GM06990 (cell line): ENCODE results near the gene TMEM43.
A peak's percentile ranks its signal among the peaks of the same experiment; 100 is the strongest.

Source experiments
- DNase-seq: peaks from one replicate; pipeline ENCODE4 v3.0.0-alpha.2; 2011; ENCODE audit not compliant: insufficient read length; ENCODE audit errors: extremely low read depth
- H3K27me3 ChIP-seq: replicated peaks from 2 replicates; pipeline ENCODE4 v1.6.0; 2011; ENCODE audit warnings: low read length; ENCODE audit not compliant: control insufficient read depth, insufficient read depth
- H3K36me3 ChIP-seq: 2 replicates; pipeline ENCODE4 v1.5.1; 2011; ENCODE audit warnings: low read length; ENCODE audit not compliant: control insufficient read depth, insufficient read depth
- H3K4me3 ChIP-seq: replicated peaks from 2 replicates; pipeline ENCODE4 v1.5.1; 2011; ENCODE audit warnings: low read depth, mild to moderate bottlenecking, control low read depth, low read length
- CTCF ChIP-seq: IDR thresholded peaks from 2 replicates; pipeline ENCODE4 v1.5.1; 2011; ENCODE audit warnings: low read length, control low read depth, mild to moderate bottlenecking, inconsistent platforms; ENCODE audit not compliant: insufficient read depth, poor library complexity, severe bottlenecking

Gene TMEM43

GRCh38 chr3:14177580-14178246, 52.9 kb downstream of the TMEM43 start:
- H3K4me3 ChIP-seq = peak overlapping the region; percentile 81
- DNase-seq = no peak

GRCh38 chr3:14178247-14179113, 53.6 kb downstream of the TMEM43 start, which contains the start of the genes LSM3 and XPC:
LSM3 (plus strand) TSS chr3:14178817; CDS start chr3:14178861, 44 bp downstream.
XPC (minus strand) TSS chr3:14178601; CDS start chr3:14178568, 33 bp downstream.
- Histone ChIP-seq H3K4me3 (peak within 1 kb of the TSS; percentile 81), H3K36me3 (no peaks in the 10 kb centered on the region), H3K27me3 (no peaks in the 10 kb centered on the region)
- TF ChIP-seq CTCF = no peak
- peak; percentile 99 for DNase-seq

More at GRCh38 chr3:14177580-14178246, 52.9 kb downstream of the TMEM43 start:
- no peak for TF ChIP-seq CTCF
- peaks cover 2% of the 10 kb centered on the region; the same call in 1 of the 2 replicates for H3K36me3 ChIP-seq
- no peaks in the 10 kb centered on the region for H3K27me3 ChIP-seq

GRCh38 chr3:14179114-14179465, 54.2 kb downstream of the TMEM43 start:
- DNase-seq = no peak
- Histone ChIP-seq H3K27me3 (no peaks in the 10 kb centered on the region), H3K4me3 (peak overlapping the region; percentile 81), H3K36me3 (peaks cover 2% of the 10 kb centered on the region)
- TF ChIP-seq CTCF = no peak

GRCh38 chr3:14179795-14180194, 54.9 kb downstream of the TMEM43 start:
- H3K27me3 ChIP-seq = no peaks in the 10 kb centered on the region
- H3K36me3 ChIP-seq = peaks cover 3% of the 10 kb centered on the region
- TF ChIP-seq CTCF = no peak
- DNase-seq = no peak
- H3K4me3 ChIP-seq = peak overlapping the region; percentile 81; the same call in 1 of the 2 replicates

GRCh38 chr3:14181253-14181652, 56.4 kb downstream of the TMEM43 start:
- no peak for TF ChIP-seq CTCF
- Histone ChIP-seq H3K36me3 (peaks cover 7% of the 10 kb centered on the region), H3K4me3 (no peak overlapping the region), H3K27me3 (no peaks in the 10 kb centered on the region)
- no peak for DNase-seq
